Gastroesophageal sphincter (tissue), 3 donors: Measurements from ENCODE around the gene SIGLEC8.

Experiments
- POLR2A ChIP-seq, 2 donors: fragments of 450-650 bp; IDR thresholded peaks; one replicate each; pipeline ENCODE4 v1.6.1; 2017; ENCODE audit warnings: antibody characterized with exemption in 2 of 2, mild to moderate bottlenecking in 2 of 2, moderate library complexity in 1 of 2
- TF ChIP-seq, protein P1 (sequence below), 4 experiments: fragments of 200-600 bp in 2 of 4; fragments of 450-650 bp in 2 of 4; sonication (generic) in 1 of 4; IDR thresholded peaks; one replicate each; pipeline ENCODE4 v1.5.1; 2017 to 2019; ENCODE audit warnings: antibody characterized with exemption in 4 of 4, mild to moderate bottlenecking in 2 of 4, moderate library complexity in 2 of 4

DNA sequence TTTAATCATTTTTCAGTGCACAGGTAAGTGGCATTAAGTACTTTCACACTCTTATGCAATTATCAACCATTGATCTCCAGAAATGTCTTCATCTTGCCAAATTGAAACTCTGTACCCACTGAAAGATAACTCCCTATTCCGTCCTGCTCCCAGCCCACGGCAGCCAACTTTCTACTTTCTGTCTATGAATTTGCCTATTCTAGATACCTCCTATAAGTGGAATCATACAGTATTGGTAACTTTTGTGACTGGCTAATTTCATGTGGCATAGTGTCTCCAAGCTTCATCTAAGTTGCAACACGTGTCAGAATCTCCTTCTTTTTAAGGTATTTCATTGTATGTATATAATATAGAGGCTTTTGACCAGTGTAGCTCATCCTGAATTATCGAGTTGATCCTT, 14.4 kb upstream of the SIGLEC8 start:
- no peak for TF ChIP-seq POLR2A (IDR thresholded peaks at IDR 0.05)
- TF ChIP-seq, protein P1, sequence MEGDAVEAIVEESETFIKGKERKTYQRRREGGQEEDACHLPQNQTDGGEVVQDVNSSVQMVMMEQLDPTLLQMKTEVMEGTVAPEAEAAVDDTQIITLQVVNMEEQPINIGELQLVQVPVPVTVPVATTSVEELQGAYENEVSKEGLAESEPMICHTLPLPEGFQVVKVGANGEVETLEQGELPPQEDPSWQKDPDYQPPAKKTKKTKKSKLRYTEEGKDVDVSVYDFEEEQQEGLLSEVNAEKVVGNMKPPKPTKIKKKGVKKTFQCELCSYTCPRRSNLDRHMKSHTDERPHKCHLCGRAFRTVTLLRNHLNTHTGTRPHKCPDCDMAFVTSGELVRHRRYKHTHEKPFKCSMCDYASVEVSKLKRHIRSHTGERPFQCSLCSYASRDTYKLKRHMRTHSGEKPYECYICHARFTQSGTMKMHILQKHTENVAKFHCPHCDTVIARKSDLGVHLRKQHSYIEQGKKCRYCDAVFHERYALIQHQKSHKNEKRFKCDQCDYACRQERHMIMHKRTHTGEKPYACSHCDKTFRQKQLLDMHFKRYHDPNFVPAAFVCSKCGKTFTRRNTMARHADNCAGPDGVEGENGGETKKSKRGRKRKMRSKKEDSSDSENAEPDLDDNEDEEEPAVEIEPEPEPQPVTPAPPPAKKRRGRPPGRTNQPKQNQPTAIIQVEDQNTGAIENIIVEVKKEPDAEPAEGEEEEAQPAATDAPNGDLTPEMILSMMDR (IDR thresholded peaks at IDR 0.05) = no peak
